Epithelial cell of esophagus (primary cell): Measurements from ENCODE around the gene PACS1.
A peak's percentile ranks its signal among the peaks of the same experiment; 100 is the strongest.

Source experiments
- DNase-seq: peaks from one replicate; pipeline ENCODE4 v3.0.0; 2010; ENCODE audit warnings: low read depth
- H3K4me3 ChIP-seq: 2 replicates; pipeline ENCODE4 v1.5.1; 2011; ENCODE audit warnings: mild to moderate bottlenecking, low read length, control low read depth
- TF ChIP-seq, protein P1 (sequence below): IDR thresholded peaks from 2 replicates; pipeline ENCODE4 v1.5.1; 2011; ENCODE audit warnings: low read depth, mild to moderate bottlenecking, low read length, control low read depth, inconsistent platforms; ENCODE audit not compliant: insufficient read depth; ENCODE audit errors: missing control alignments

PACS1 gene

GRCh38 chr11:66119348-66120133 lies 49.5 kb downstream of the PACS1 start:
- DNase-seq = peak; percentile 87
- TF ChIP-seq, protein P1, sequence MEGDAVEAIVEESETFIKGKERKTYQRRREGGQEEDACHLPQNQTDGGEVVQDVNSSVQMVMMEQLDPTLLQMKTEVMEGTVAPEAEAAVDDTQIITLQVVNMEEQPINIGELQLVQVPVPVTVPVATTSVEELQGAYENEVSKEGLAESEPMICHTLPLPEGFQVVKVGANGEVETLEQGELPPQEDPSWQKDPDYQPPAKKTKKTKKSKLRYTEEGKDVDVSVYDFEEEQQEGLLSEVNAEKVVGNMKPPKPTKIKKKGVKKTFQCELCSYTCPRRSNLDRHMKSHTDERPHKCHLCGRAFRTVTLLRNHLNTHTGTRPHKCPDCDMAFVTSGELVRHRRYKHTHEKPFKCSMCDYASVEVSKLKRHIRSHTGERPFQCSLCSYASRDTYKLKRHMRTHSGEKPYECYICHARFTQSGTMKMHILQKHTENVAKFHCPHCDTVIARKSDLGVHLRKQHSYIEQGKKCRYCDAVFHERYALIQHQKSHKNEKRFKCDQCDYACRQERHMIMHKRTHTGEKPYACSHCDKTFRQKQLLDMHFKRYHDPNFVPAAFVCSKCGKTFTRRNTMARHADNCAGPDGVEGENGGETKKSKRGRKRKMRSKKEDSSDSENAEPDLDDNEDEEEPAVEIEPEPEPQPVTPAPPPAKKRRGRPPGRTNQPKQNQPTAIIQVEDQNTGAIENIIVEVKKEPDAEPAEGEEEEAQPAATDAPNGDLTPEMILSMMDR = no peak
- H3K4me3 ChIP-seq = no peak overlapping the region

- H3K4me3 ChIP-seq = no peak overlapping the region
- no peak for DNase-seq
- TF ChIP-seq, protein P1 = no peak
Observed at GRCh38 chr11:66121466-66121865, 51.4 kb downstream of the PACS1 start.

GRCh38 chr11:66123902-66124301 lies 53.8 kb downstream of the PACS1 start:
- H3K4me3 ChIP-seq = no peak overlapping the region
- peak; percentile 36 for DNase-seq
- TF ChIP-seq, protein P1 = no peak

- DNase-seq = peak; percentile 85
- H3K4me3 ChIP-seq = no peak overlapping the region
- TF ChIP-seq, protein P1 = no peak
Observed at GRCh38 chr11:66124564-66124963, 54.5 kb downstream of the PACS1 start.

GRCh38 chr11:66126064-66126463 lies 56.0 kb downstream of the PACS1 start:
- TF ChIP-seq, protein P1 = no peak
- no peak overlapping the region for H3K4me3 ChIP-seq
- peak; percentile 88 for DNase-seq

- H3K4me3 ChIP-seq = no peak overlapping the region
- TF ChIP-seq, protein P1 = peak; percentile 8
- DNase-seq = peak; percentile 96
Observed at GRCh38 chr11:66126808-66127555, 56.9 kb downstream of the PACS1 start.

DNA sequence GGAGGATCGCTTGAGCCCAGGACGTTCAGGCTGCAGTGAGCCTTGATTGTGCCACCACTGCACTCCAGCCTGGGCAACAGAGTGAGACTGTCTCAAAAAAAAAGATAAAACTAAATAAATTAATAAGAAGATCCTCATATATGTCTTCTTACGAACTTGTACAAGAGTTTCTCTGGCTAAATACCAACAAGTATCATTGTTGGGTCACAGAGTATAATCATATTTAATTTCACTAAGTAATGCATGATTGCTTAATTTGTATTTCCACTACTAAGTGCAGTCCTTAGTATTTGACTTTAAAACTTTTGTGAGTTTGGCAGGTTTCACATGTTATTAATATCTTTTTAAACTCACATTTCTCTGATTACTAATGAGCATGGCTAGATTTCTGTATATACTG lies 60.9 kb downstream of the PACS1 start:
- TF ChIP-seq, protein P1 = no peak
- no peak for DNase-seq
- H3K4me3 ChIP-seq = no peak overlapping the region
